KMS-11 (cell line): Measurements from ENCODE around the gene RFTN1.

Experiments used
- H2AFZ ChIP-seq: fragments of 200-600 bp; sonication (generic); 2 replicates; pipeline ENCODE4 v1.6.1; 2016; ENCODE audit warnings: antibody characterized with exemption, mixed run types, low read depth
- H3K27ac ChIP-seq: fragments of 200-600 bp; sonication (generic); 2 replicates; pipeline ENCODE4 v1.6.1; 2016; ENCODE audit warnings: mild to moderate bottlenecking, mixed run types
- H3K27me3 ChIP-seq: fragments of 200-600 bp; sonication (generic); 2 replicates; pipeline ENCODE4 v1.6.1; 2017; ENCODE audit warnings: mild to moderate bottlenecking, low read depth, mixed run types, moderate library complexity; ENCODE audit not compliant: insufficient read depth
- H3K36me3 ChIP-seq: fragments of 200-600 bp; sonication (generic); 2 replicates; pipeline ENCODE4 v1.6.1; 2017; ENCODE audit warnings: mild to moderate bottlenecking, mixed run types; ENCODE audit not compliant: insufficient read depth
- H3K4me1 ChIP-seq: fragments of 200-600 bp; sonication (generic); 2 replicates; pipeline ENCODE4 v1.6.1; 2016; ENCODE audit warnings: mild to moderate bottlenecking, low read depth, mixed run types; ENCODE audit not compliant: poor library complexity, severe bottlenecking
- H3K4me2 ChIP-seq: fragments of 200-600 bp; sonication (generic); 2 replicates; pipeline ENCODE4 v1.7.0; 2016; ENCODE audit warnings: mild to moderate bottlenecking, mixed run types
- H3K4me3 ChIP-seq: fragments of 200-600 bp; sonication (generic); IDR thresholded peaks from 2 replicates; pipeline ENCODE4 v1.6.1; 2017; ENCODE audit warnings: low read depth, low read length, mixed read lengths; ENCODE audit not compliant: insufficient read depth
- H3K79me2 ChIP-seq: fragments of 200-600 bp; sonication (generic); 2 replicates; pipeline ENCODE4 v1.6.1; 2016; ENCODE audit warnings: low read depth, mixed run types; ENCODE audit not compliant: insufficient read depth
- H3K9ac ChIP-seq: fragments of 200-600 bp; sonication (generic); 2 replicates; pipeline ENCODE4 v1.6.1; 2016; ENCODE audit warnings: mild to moderate bottlenecking, mixed run types
- H4K20me1 ChIP-seq: fragments of 200-600 bp; sonication (generic); 2 replicates; pipeline ENCODE4 v1.6.1; 2016; ENCODE audit warnings: mild to moderate bottlenecking, mixed run types; ENCODE audit not compliant: insufficient read depth
- TF ChIP-seq, protein P1 (sequence below): fragments of 200-600 bp; sonication (generic); conservative IDR thresholded peaks from 2 replicates; pipeline ENCODE4 v1.6.1; 2017; ENCODE audit warnings: low read depth, mild to moderate bottlenecking, antibody characterized with exemption, low read length, moderate library complexity, mixed read lengths

The RFTN1 gene

DNA sequence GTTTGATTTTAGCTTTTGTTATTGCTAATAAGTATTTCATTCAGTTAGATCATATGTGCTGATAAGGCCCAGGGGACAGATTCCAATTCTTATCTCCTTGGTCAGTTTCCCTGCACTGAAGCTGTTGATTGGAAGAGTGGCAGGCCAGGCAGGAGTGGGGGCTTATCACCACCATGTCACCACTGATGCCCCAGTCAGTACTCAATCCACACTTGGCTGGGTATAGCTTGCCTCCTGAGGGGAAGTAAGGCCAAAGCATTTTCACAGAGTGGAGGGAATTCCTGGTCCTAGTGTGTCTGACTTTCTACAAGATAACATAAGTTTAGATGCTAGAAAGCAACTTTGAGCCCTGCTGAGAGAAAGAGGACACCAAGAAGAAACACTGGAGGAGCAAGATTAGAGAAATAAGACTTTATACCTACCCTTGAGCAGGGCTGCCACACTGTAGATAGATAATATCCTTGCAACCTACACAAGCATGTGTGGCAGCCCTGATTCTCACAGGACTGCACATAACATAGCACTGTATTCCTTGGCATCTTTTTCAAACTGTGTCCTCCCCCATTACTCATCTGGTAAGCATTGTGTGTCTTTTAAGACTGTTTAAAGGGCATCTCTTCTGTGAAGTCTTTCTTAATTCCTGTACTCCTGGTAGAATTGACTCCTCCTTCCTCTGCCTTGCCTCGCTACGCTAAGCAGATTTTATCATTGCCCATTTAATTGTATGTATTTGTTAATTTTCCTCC, 224.2 kb downstream of the RFTN1 start:
- TF ChIP-seq, protein P1, sequence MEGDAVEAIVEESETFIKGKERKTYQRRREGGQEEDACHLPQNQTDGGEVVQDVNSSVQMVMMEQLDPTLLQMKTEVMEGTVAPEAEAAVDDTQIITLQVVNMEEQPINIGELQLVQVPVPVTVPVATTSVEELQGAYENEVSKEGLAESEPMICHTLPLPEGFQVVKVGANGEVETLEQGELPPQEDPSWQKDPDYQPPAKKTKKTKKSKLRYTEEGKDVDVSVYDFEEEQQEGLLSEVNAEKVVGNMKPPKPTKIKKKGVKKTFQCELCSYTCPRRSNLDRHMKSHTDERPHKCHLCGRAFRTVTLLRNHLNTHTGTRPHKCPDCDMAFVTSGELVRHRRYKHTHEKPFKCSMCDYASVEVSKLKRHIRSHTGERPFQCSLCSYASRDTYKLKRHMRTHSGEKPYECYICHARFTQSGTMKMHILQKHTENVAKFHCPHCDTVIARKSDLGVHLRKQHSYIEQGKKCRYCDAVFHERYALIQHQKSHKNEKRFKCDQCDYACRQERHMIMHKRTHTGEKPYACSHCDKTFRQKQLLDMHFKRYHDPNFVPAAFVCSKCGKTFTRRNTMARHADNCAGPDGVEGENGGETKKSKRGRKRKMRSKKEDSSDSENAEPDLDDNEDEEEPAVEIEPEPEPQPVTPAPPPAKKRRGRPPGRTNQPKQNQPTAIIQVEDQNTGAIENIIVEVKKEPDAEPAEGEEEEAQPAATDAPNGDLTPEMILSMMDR: no peak
- no peak overlapping the region for H3K9ac ChIP-seq
- H3K27ac ChIP-seq: no peak overlapping the region
- H3K79me2 ChIP-seq: no peaks in the 10 kb centered on the region; the same call in 1 of the 2 replicates
- no peaks in the 10 kb centered on the region for H3K36me3 ChIP-seq
- no peaks in the 10 kb centered on the region for H3K27me3 ChIP-seq
- no peaks in the 10 kb centered on the region for H4K20me1 ChIP-seq
- no peak overlapping the region; the same call in 1 of the 2 replicates for H3K4me2 ChIP-seq
- H3K4me1 ChIP-seq: peaks cover 77% of the 10 kb centered on the region
- no peak overlapping the region for H3K4me3 ChIP-seq
- no peak overlapping the region for H2AFZ ChIP-seq

DNA sequence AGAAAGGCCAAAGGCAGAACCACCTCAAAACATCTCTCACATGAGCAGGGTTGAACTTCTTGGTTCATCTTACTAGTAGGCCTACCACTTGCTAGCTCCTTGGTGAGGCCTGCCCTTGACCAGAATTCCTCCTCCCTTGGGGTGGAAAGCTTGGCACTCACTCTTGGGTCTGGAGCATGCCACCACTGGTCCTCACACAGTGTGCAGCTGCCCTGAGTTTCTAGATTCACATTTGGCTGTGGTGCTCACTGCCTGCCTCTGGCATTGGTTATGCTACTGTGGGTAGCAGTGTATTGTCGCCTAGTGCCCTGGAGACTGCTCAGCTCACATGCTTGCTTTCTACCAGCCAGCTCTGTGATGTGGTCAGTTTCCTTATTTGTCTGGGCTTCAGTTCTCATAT, 224.8 kb downstream of the RFTN1 start:
- Histone ChIP-seq H3K27ac (no peak overlapping the region; the same call in 1 of the 2 replicates), H3K9ac (no peak overlapping the region), H3K4me2 (peak overlapping the region; percentile 84), H3K79me2 (no peaks in the 10 kb centered on the region; the same call in 1 of the 2 replicates), H2AFZ (no peak overlapping the region), H3K27me3 (no peaks in the 10 kb centered on the region), H3K4me3 (no peak overlapping the region), H3K36me3 (no peaks in the 10 kb centered on the region), H4K20me1 (no peaks in the 10 kb centered on the region), H3K4me1 (peaks cover 77% of the 10 kb centered on the region)
- TF ChIP-seq, protein P1: no peak

DNA sequence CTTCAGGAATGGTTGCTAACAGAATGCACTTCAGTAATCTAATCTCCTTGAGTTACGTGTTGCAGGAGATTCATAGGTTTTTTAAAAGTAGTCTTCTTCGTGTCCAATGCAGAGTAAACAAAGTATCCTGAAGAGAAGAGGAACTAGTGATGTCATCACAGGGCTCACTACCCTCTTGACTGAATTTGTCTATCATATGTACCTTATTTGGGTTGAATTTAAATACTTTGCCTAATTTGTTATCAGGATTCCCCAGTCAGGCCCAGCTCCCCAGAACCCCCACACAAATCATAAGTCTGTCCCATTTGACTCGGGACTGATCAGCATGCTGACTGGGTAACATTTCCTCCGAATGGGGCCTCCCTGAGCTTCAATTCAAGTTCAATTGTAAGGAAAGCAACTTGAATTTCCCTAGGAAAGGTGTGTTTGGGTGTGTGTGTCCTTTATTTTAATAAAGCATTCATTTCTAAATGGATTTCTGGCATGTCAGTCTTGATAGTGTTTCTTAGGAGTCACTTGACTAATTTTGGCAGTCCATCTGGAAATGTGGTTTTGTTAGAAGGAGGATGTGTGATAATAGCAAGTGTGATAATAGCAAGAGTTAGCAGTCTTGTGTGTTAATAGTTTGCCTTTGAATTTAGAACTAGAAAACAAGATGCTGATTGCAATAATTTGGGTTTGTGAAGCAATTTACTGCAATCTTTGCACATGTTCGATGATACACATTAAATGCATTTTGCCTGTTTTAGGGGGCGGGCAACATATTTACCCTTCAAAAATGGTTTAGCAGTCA, 226.6 kb downstream of the RFTN1 start:
- TF ChIP-seq, protein P1: no peak
- H3K4me1 ChIP-seq: peaks cover 74% of the 10 kb centered on the region
- H3K4me3 ChIP-seq: peak overlapping the region; percentile 55
- peak overlapping the region; percentile 14; the same call in 1 of the 2 replicates for H2AFZ ChIP-seq
- peak overlapping the region; percentile 93 for H3K27ac ChIP-seq
- H4K20me1 ChIP-seq: no peaks in the 10 kb centered on the region
- no peaks in the 10 kb centered on the region for H3K36me3 ChIP-seq
- peak overlapping the region; percentile 84 for H3K4me2 ChIP-seq
- H3K27me3 ChIP-seq: no peaks in the 10 kb centered on the region
- peak overlapping the region; percentile 59 for H3K9ac ChIP-seq
- no peaks in the 10 kb centered on the region; the same call in 1 of the 2 replicates for H3K79me2 ChIP-seq

DNA sequence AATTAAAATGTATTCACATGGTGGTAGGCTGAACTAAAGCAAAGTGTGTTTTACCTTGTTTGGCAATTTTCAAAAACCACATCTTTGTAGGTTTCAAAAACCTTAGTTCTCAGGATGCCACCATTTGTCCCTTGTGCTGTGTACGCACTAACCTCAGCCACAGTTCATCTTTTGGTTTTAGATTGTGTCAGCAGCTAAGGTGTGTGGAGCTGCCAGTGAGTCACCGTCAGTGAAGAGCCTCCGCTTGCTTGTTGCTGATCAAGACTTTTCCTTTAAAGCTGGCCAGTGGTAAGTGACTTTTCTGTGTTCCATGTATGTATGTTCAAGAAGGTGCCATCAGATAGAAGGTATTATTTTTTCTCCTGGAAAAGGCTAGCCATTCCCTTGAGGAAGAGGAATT, 227.3 kb downstream of the RFTN1 start:
- no peaks in the 10 kb centered on the region for H3K36me3 ChIP-seq
- H4K20me1 ChIP-seq: no peaks in the 10 kb centered on the region
- peak overlapping the region; percentile 59 for H3K9ac ChIP-seq
- TF ChIP-seq, protein P1: no peak
- peak overlapping the region; percentile 84 for H3K4me2 ChIP-seq
- H2AFZ ChIP-seq: peak overlapping the region; percentile 34; the same call in 1 of the 2 replicates
- peak overlapping the region; percentile 16 for H3K4me3 ChIP-seq
- H3K79me2 ChIP-seq: no peaks in the 10 kb centered on the region; the same call in 1 of the 2 replicates
- peak overlapping the region; percentile 93 for H3K27ac ChIP-seq
- H3K27me3 ChIP-seq: no peaks in the 10 kb centered on the region
- H3K4me1 ChIP-seq: peaks cover 66% of the 10 kb centered on the region
